Vagina (tissue), 2 donors: ENCODE results near the gene CCDC141. TPM values are rescaled to one million over a fixed set of nuclear protein-coding genes. Genes with fewer than 3 reads are reported as not detected.

Experiments used
- DNase-seq, 2 donors: peaks; one replicate each; pipeline ENCODE4 v3.0.0-alpha.2; 2017; ENCODE audit errors: extremely low spot score in 2 of 2
- H3K27ac ChIP-seq: fragments of 200-600 bp; sonication (generic); one replicate; pipeline ENCODE4 v1.5.1; 2019
- H3K27me3 ChIP-seq: fragments of 200-600 bp; sonication (generic); one replicate; pipeline ENCODE4 v1.5.1; 2019
- H3K36me3 ChIP-seq, 2 donors: fragments of 200-600 bp; sonication (generic); one replicate each; pipeline ENCODE4 v1.5.1; 2017 to 2019
- H3K4me1 ChIP-seq: fragments of 200-600 bp; sonication (generic); one replicate; pipeline ENCODE4 v1.5.1; 2019
- H3K4me3 ChIP-seq, 2 donors: fragments of 200-600 bp; sonication (generic); 1 replicate in 1 of 2; 2 replicates in 1 of 2; pipeline ENCODE4 v1.5.1; 2016 to 2019
- H3K9me3 ChIP-seq: fragments of 200-600 bp; sonication (generic); one replicate; pipeline ENCODE4 v1.5.1; 2019
- CTCF ChIP-seq, 3 experiments: fragments of 450-650 bp in 2 of 3; fragments of 200-600 bp in 1 of 3; sonication (generic) in 1 of 3; IDR thresholded peaks; one replicate each; pipeline ENCODE4 v1.5.1; 2017 to 2019; ENCODE audit warnings: antibody characterized with exemption in 3 of 3, mild to moderate bottlenecking in 2 of 3, moderate library complexity in 2 of 3
- POLR2A ChIP-seq, 2 donors: fragments of 450-650 bp; IDR thresholded peaks; one replicate each; pipeline ENCODE4 v1.6.1; 2017; ENCODE audit warnings: antibody characterized with exemption in 2 of 2, mild to moderate bottlenecking in 2 of 2, moderate library complexity in 2 of 2
- POLR2AphosphoS5 ChIP-seq, 2 donors: sonication (generic); formaldehyde crosslinking; IDR thresholded peaks; one replicate each; pipeline ENCODE4 v1.9.0; 2017; ENCODE audit warnings: antibody characterized with exemption in 2 of 2, mild to moderate bottlenecking in 2 of 2, low read depth in 1 of 2; ENCODE audit not compliant: insufficient read depth in 1 of 2
- intact Hi-C: fragments of 100-400 bp; cut with DNase I; formaldehyde crosslinking; loops from one replicate; pipeline ENCODE4 v1.15.1; 2023
- total RNA-seq: library from RNA; depleted of rRNA; stranded (reverse); fragments of >200 nt; gene quantifications from one replicate; pipeline ENCODE4 v1.2.3, GENCODE V29; 2016

Gene CCDC141
- total RNA-seq, 1 donor from 2014 or later: 2.0 TPM

GRCh38 chr2:178978667-178979066 is 71.3 kb downstream of the CCDC141 start:
- no peak overlapping the region for H3K27ac ChIP-seq
- no peaks in the 10 kb centered on the region for H3K36me3 ChIP-seq
- H3K4me3 ChIP-seq: no peak overlapping the region
- intact Hi-C loops: no loop called here
- TF ChIP-seq POLR2A (IDR thresholded peaks at IDR 0.05) (no peak), POLR2AphosphoS5 (IDR thresholded peaks at IDR 0.05; ENCODE audit: insufficient read depth in 1 of 2, low read depth in 1 of 2) (no peak), CTCF (IDR thresholded peaks at IDR 0.05) (no peak)
- no peaks in the 10 kb centered on the region for H3K9me3 ChIP-seq
- DNase-seq: no peak
- H3K4me1 ChIP-seq: no peaks in the 10 kb centered on the region
- no peaks in the 10 kb centered on the region for H3K27me3 ChIP-seq

GRCh38 chr2:178976351-178976750 is 73.6 kb downstream of the CCDC141 start:
- DNase-seq: no peak
- TF ChIP-seq POLR2AphosphoS5 (IDR thresholded peaks at IDR 0.05; ENCODE audit: insufficient read depth in 1 of 2, low read depth in 1 of 2) (no peak), CTCF (IDR thresholded peaks at IDR 0.05) (no peak), POLR2A (IDR thresholded peaks at IDR 0.05) (no peak)
- Histone ChIP-seq H3K36me3 (no peaks in the 10 kb centered on the region), H3K9me3 (no peaks in the 10 kb centered on the region), H3K27me3 (no peaks in the 10 kb centered on the region), H3K4me3 (no peak overlapping the region), H3K27ac (no peak overlapping the region), H3K4me1 (no peaks in the 10 kb centered on the region)
- intact Hi-C loops: no loop called here

GRCh38 chr2:178962805-178963433 is 87.0 kb downstream of the CCDC141 start:
- Histone ChIP-seq H3K4me1 (no peaks in the 10 kb centered on the region), H3K27me3 (no peaks in the 10 kb centered on the region), H3K4me3 (no peak overlapping the region), H3K9me3 (no peaks in the 10 kb centered on the region), H3K36me3 (no peaks in the 10 kb centered on the region), H3K27ac (no peak overlapping the region)
- DNase-seq: no peak
- intact Hi-C loops: no loop called here
- no peak for TF ChIP-seq CTCF (IDR thresholded peaks at IDR 0.05)
- no peak for TF ChIP-seq POLR2AphosphoS5 (IDR thresholded peaks at IDR 0.05; ENCODE audit: insufficient read depth in 1 of 2, low read depth in 1 of 2)
- TF ChIP-seq POLR2A (IDR thresholded peaks at IDR 0.05): no peak

- intact Hi-C loops: no loop called here
- Histone ChIP-seq H3K27ac (no peak overlapping the region), H3K4me3 (no peak overlapping the region), H3K27me3 (no peaks in the 10 kb centered on the region), H3K36me3 (no peaks in the 10 kb centered on the region), H3K4me1 (no peaks in the 10 kb centered on the region), H3K9me3 (no peaks in the 10 kb centered on the region)
- TF ChIP-seq POLR2A (IDR thresholded peaks at IDR 0.05) (no peak), CTCF (IDR thresholded peaks at IDR 0.05) (no peak), POLR2AphosphoS5 (IDR thresholded peaks at IDR 0.05; ENCODE audit: insufficient read depth in 1 of 2, low read depth in 1 of 2) (no peak)
- DNase-seq: no peak
Measured at GRCh38 chr2:178962152-178962551, 87.8 kb downstream of the CCDC141 start.

- intact Hi-C loops: no loop called here
- no peaks in the 10 kb centered on the region for H3K27me3 ChIP-seq
- no peaks in the 10 kb centered on the region for H3K36me3 ChIP-seq
- no peak overlapping the region for H3K4me3 ChIP-seq
- DNase-seq: no peak
- TF ChIP-seq CTCF (IDR thresholded peaks at IDR 0.05) (no peak), POLR2A (IDR thresholded peaks at IDR 0.05) (no peak), POLR2AphosphoS5 (IDR thresholded peaks at IDR 0.05; ENCODE audit: insufficient read depth in 1 of 2, low read depth in 1 of 2) (no peak)
- H3K4me1 ChIP-seq: no peaks in the 10 kb centered on the region
- no peaks in the 10 kb centered on the region for H3K9me3 ChIP-seq
- H3K27ac ChIP-seq: no peak overlapping the region
Measured at GRCh38 chr2:178954049-178954448, 95.9 kb downstream of the CCDC141 start.
